NCI-H1930 (cell line): ENCODE results near the gene ACTR1A.
A peak's percentile ranks its signal among the peaks of the same experiment; 100 is the strongest.

Experiments
- DNase-seq, 2 experiments: peaks; one replicate each; lab custom pipeline; 2025; lab: John Stamatoyannopoulos, UW

ACTR1A gene

GRCh38 chr10:102453502-102453901 is 49.0 kb downstream of the ACTR1A start:
- DNase-seq, result no peak

- no peak for DNase-seq
These were observed 49.7 kb downstream of the ACTR1A start for GRCh38 chr10:102452672-102453340.

- DNase-seq, result no peak
These were observed 51.2 kb downstream of the ACTR1A start, which contains the start of gene C10orf95 for GRCh38 chr10:102451105-102451969. Gene C10orf95, minus strand, starts transcription at chr10:102451543. Its CDS starts 450 bp downstream, at chr10:102451093.

GRCh38 chr10:102450374-102451104 is 52.0 kb downstream of the ACTR1A start:
- peak; percentile 63 to 69 for DNase-seq

- no peak for DNase-seq
These were observed 52.5 kb downstream of the ACTR1A start for GRCh38 chr10:102450124-102450373.

GRCh38 chr10:102449321-102450123 is 53.0 kb downstream of the ACTR1A start:
- DNase-seq, result peak; percentile 35 to 45

- DNase-seq, result no peak
These were observed 57.7 kb downstream of the ACTR1A start for GRCh38 chr10:102444851-102445250.

GRCh38 chr10:102438374-102438773 is 64.1 kb downstream of the ACTR1A start:
- no peak for DNase-seq

- no peak for DNase-seq
These were observed 65.0 kb downstream of the ACTR1A start for GRCh38 chr10:102437515-102437914.

- DNase-seq, result no peak
These were observed 66.2 kb downstream of the ACTR1A start for GRCh38 chr10:102436312-102436711.

GRCh38 chr10:102435529-102436233 is 66.8 kb downstream of the ACTR1A start:
- no peak for DNase-seq

- DNase-seq, result no peak
These were observed 67.4 kb downstream of the ACTR1A start for GRCh38 chr10:102435133-102435497.

GRCh38 chr10:102434394-102435132 is 67.9 kb downstream of the ACTR1A start:
- DNase-seq, result no peak

GRCh38 chr10:102433619-102434046 is 68.9 kb downstream of the ACTR1A start:
- DNase-seq, result no peak

- DNase-seq, result peak; percentile 88 to 92
These were observed 70.2 kb downstream of the ACTR1A start, which contains the start of gene CUEDC2 for GRCh38 chr10:102432162-102432950. Gene CUEDC2, minus strand, starts transcription at chr10:102432574. Its CDS starts 7,386 bp downstream, at chr10:102425188.

- DNase-seq, result no peak
These were observed 70.9 kb downstream of the ACTR1A start for GRCh38 chr10:102431452-102432124.

- no peak for DNase-seq
These were observed 73.0 kb downstream of the ACTR1A start for GRCh38 chr10:102429468-102429867.
